G401 (cell line): ENCODE data around the gene JARID2. TPM values are rescaled to one million over a fixed set of nuclear protein-coding genes. Genes with fewer than 3 reads are reported as not detected.

ENCODE experiments used
- DNase-seq: peaks from one replicate; pipeline ENCODE4 v3.0.0-alpha.2; 2015; ENCODE audit warnings: low spot score
- in situ Hi-C: cut with HindIII; loops from 2 replicates; pipeline ENCODE4 v1.10.0; 2016; ENCODE audit warnings: low sequenced_read_pairs, mixed read lengths
- total RNA-seq: library from RNA; depleted of rRNA; stranded (reverse); fragments of >200 nt; shearing (Covaris generic); gene quantifications from 2 replicates; pipeline ENCODE4 v1.2.3, GENCODE V29; 2014

Gene JARID2
- total RNA-seq, 1 experiment from 2014 or later = 5.7 TPM

DNA sequence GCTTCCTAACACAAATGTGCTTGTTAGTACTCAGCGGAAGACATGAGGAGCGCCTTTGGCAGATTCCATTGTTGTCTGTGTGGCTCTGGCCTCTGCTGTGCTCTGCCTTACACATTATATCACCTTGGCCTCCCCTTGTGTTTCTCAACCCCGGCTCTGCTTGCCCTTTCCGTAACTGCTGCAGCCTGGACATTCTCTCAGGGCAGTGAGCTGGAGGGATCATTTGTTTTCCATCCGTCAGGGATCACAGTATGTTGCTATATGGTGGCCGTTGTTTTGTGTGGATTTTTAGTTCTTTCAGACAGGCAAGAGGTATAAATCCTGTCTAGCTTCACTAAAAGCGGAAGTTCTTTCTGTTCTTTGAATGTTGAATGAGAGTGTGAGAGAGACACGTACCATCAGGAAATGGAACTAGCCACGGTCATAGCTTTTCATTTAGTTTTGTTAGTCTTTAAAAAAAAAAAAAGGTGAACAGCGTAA is 175.1 kb downstream of the JARID2 start:
- peak; percentile 66 for DNase-seq
- in situ Hi-C loops = no loop called here

DNA sequence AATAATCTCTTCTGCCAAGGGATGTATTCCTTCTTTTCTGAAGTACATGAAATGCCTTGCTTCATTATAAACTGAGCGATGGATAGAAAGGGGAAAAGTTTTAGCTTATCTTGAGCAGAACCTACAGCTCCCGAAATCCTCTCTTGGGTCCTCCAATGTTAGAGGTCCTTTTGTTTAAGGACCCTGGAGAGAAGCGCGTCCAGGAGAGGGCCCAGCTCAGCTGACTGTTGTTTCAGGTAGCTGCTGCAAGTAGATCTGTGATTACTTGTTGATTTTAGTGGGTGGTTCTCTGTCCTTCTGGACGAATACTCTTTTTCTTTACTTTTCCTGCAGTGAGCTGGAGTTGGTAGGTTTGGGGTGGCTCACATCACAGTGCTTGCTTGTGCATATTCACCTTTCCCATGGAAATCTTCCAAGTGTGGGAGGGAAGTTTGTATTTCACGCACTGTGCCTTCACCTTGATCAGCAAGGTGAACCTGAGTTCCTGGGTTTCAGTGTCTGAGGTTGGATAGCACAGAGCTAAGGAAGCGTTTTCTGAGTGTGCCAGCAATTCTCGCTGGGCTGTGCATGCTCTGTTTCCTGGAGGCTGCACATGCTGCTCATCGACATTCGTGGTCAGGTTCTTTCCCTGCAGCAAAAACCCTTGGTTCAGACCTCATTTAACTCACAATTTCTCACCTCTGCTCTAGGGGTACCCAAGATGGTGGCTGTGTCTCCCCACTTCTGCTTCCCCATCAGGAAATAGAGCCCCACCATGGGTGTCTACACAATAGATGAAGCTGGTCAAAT is 176.3 kb downstream of the JARID2 start:
- peak; percentile 47 for DNase-seq
- in situ Hi-C loops = no loop called here

DNA sequence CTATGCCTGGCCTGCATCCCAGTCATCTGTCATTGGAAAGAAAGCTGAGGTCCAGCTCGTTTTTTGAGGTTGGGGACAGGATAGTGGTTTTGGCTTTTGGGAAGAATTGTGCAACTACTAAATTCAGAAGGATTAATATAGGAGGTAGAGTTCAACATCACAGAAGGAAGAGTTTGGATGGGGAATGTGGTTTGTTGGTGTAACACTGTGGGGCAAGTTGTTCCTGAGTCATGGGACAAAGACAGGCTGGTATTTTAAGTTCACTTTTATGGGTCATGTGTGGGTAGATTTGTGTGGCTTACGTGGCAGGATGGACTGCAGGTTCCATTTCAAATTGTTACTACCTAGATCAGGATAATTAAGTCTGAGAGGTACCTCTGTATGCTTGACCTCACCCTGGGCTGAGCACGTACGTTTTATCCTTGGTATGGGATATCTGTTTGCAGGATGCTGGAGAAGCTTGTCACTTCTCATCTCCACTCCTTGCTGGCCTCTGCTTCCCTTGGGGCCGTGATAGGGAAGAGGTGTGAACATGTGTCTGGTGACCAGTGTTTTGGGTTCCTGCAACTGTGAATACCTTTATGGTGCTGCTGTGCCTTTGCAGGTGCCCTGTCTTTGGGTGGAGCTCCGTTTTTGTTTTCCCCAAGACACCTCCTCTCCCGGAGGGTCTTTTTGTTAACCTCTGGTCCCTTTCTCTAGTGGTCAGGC is 177.6 kb downstream of the JARID2 start:
- DNase-seq = no peak
- in situ Hi-C loops = no loop called here

- DNase-seq = no peak
- in situ Hi-C loops = no loop called here
Measured at GRCh38 chr6:15425947-15426346, 180.1 kb downstream of the JARID2 start.

GRCh38 chr6:15426395-15426794 is 180.5 kb downstream of the JARID2 start:
- in situ Hi-C loops = no loop called here
- DNase-seq = no peak

DNA sequence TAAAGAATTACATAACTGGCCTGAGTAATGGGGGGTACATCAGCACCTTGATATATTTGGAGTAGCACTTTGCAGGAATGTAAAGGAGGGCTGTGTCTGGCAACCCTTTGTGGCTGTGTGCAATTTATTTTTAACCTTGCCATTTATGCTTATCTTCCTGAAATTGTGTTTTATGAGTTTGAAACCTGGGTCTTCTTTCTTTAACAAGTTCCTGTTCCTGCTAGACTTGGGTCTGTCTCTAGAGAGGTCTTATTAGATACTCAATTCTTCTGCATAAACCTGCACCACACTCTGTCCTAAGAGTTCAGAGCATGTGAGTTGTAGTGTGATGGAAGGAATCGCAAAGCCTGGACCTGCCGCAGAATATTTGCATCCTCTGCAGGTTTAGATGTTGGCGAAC is 181.0 kb downstream of the JARID2 start:
- no peak for DNase-seq
- in situ Hi-C loops = no loop called here

GRCh38 chr6:15427331-15428070 is 181.6 kb downstream of the JARID2 start:
- DNase-seq = no peak
- in situ Hi-C loops = no loop called here

- DNase-seq = peak; percentile 53
- in situ Hi-C loops = no loop called here
Measured at GRCh38 chr6:15429141-15430110, 183.6 kb downstream of the JARID2 start.

GRCh38 chr6:15430186-15430585 is 184.3 kb downstream of the JARID2 start:
- in situ Hi-C loops = no loop called here

DNA sequence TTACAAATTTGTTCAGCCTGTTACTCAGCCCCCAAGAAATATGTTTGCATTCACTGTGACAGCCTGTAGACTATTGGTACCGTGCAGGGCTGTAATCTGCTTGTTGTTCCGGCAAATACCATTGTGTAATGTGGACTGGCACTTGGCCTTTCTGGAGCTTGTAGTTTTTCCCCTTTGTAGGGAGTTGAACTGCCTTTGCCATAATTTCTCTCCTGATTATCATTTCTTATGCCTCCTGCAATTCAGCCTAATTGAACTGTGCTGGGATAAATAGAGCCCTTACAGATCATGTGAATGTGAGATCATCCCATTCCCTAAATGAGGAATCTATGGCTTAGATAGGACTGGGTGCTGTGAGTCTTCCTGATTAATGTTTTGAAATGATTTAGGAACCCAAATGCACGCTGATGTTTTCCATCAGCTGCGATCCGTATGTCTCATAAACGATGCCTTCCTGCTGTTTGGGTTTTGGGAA is 185.1 kb downstream of the JARID2 start:
- peak; percentile 67 for DNase-seq
- in situ Hi-C loops = no loop called here

More at GRCh38 chr6:15430186-15430585, 184.3 kb downstream of the JARID2 start:
- no peak for DNase-seq

GRCh38 chr6:15431762-15432483 is 186.1 kb downstream of the JARID2 start:
- in situ Hi-C loops = no loop called here
- peak; percentile 58 for DNase-seq

DNA sequence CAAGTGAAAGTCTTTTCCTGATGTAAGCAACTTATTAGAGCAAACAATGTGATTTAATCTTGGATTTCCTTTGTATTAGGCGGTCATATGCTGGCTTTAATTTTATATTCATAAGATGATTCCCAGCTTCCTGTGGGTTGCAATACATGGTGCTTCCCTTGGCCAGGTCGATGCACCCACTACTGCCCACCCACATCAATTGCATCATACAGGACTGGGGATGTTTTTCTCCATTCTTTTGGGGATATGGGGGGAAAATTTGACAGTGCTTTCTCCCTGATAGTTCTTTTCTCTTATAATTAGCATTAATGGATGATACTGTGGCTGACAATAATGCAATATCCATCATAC is 187.6 kb downstream of the JARID2 start:
- no peak for DNase-seq
- in situ Hi-C loops = no loop called here

DNA sequence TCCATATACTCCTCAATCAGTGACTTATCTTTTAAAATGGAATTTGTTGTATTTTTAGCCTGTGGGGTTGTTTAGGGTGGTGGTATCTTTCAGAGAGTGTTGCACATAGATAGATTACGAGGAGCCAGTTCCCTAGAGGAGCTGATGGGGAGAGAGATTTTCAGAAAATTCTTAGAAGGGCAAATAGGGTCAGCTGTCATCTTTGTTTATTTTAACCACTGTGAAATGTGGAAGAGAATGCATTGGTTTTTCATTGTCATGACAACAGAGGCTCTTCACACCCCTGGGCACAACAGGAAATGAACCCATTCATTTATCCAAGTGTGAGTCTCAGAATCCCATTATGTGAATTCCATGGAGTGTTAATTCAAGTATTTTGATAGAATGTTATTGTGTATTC is 188.4 kb downstream of the JARID2 start:
- in situ Hi-C loops = no loop called here

DNA sequence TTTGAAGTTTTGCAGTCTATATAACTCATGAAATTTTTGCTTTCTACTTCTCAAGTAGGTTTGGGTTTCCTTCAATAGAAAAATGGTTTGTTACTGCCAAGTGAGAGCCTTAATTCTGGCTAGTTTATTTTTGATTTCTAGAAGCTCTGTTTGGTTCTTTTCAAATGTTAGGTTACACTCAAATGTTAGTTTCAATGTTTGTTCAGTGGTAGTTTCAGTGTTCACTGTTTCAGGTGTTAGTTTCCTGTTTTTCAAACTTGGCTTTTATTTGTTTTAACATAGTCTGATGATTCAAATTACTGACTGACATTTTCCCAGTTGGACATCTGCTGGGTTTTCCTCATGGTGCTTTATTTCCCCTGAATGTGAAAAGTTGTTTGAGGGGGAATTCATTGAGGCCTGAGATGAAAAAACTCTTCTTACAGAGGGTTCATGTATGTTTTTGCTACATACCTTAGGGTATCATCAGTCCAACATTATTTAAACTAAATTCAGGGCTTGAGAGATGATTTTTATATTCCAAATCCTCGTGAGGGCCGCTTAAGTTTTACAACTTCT is 189.0 kb downstream of the JARID2 start:
- DNase-seq = no peak
- in situ Hi-C loops = no loop called here

More for the DNA sequence above, 188.4 kb downstream of the JARID2 start:
- DNase-seq = no peak

- DNase-seq = no peak
- in situ Hi-C loops = no loop called here
Measured at GRCh38 chr6:15435468-15435867, 189.6 kb downstream of the JARID2 start.

DNA sequence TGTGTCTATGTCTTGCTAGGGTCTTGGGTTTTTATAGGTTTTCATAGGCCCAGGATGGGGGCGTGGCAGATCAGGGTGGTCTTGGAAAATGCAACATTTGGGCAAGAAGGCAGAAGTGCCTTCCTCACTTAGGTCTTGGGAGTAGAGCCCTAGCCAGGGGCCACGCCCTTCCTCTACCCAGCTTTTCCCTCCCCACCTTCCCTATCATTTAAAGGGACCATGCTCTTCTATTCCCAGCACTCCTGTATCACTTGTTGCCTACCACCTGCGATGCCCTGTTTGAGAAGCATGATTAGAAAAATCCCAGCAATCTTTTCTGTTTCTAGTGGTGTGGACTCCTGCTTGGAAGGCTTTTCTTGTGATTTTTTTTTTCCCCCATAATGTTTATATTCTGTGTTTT is 190.6 kb downstream of the JARID2 start:
- in situ Hi-C loops = no loop called here
- no peak for DNase-seq

DNA sequence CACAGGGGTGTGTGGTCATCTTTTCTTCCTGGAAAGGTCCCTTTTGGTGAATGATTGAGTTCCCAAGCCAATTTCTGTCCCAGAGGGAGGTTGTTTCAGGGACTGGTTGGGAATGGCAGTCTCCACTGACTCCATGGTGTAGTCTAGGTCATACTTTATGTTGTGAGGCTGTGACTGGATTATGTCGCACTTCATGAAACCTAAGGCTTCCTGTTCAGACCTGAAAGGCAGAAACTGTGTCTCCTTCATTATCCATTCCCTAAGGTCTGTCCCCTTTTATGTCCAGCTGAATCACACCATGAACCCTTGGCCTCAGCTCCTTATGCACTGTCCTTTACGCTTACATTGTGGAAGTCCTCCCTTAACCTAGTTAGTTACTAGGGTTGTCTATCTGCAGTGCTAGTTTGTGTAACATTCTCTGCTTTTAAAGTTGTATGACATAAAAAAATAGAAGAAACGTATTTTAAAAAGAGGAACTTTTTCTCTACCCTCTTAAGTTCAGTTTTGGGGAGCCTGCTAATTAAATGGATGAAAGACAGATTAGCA is 191.3 kb downstream of the JARID2 start:
- in situ Hi-C loops = no loop called here
- no peak for DNase-seq
